RWPE2 (cell line): ENCODE results near the gene JADE2.

Experiments
- ATAC-seq: fragments of 200-7000 bp; cut with Tn5 transposase; 3 replicates; pipeline ENCODE4 v1.9.1; 2021; ENCODE audit warnings: low read depth
- DNase-seq: peaks from one replicate; pipeline ENCODE4 v3.0.0-alpha.2; 2020; ENCODE audit warnings: low spot score
- H3K27ac ChIP-seq: fragments of 450-650 bp; 2 replicates; pipeline ENCODE4 v1.5.1; 2017; ENCODE audit warnings: mild to moderate bottlenecking; ENCODE audit not compliant: poor library complexity, severe bottlenecking
- H3K27me3 ChIP-seq: fragments of 250-450 bp; sonication (Bioruptor Pico); 2 replicates; pipeline ENCODE4 v1.5.1; 2021; ENCODE audit warnings: mild to moderate bottlenecking, moderate library complexity; ENCODE audit not compliant: insufficient read depth, poor library complexity, severe bottlenecking
- H3K36me3 ChIP-seq: fragments of 250-450 bp; sonication (Bioruptor Pico); 2 replicates; pipeline ENCODE4 v1.5.1; 2020; ENCODE audit warnings: low read depth, mild to moderate bottlenecking, moderate library complexity
- H3K4me1 ChIP-seq: fragments of 250-450 bp; sonication (Bioruptor Pico); 2 replicates; pipeline ENCODE4 v1.5.1; 2021; ENCODE audit warnings: mild to moderate bottlenecking, moderate library complexity; ENCODE audit not compliant: insufficient read depth, poor library complexity, severe bottlenecking
- H3K4me3 ChIP-seq: fragments of 250-450 bp; sonication (Bioruptor Pico); 2 replicates; pipeline ENCODE4 v1.5.1; 2021; ENCODE audit warnings: mild to moderate bottlenecking, moderate library complexity; ENCODE audit not compliant: severe bottlenecking
- H3K9me3 ChIP-seq: fragments of 250-450 bp; sonication (Bioruptor Pico); 2 replicates; pipeline ENCODE4 v1.5.1; 2021; ENCODE audit warnings: mild to moderate bottlenecking, moderate library complexity; ENCODE audit not compliant: severe bottlenecking
- TF ChIP-seq, protein P1 (sequence below): fragments of 450-650 bp; IDR thresholded peaks from one replicate; pipeline ENCODE4 v1.5.1; 2017; ENCODE audit warnings: mild to moderate bottlenecking, moderate library complexity; ENCODE audit not compliant: poor library complexity, severe bottlenecking

The JADE2 gene

GRCh38 chr5:134625559-134625958 is 100.1 kb downstream of the JADE2 start:
- peaks cover 36% of the 10 kb centered on the region for H3K36me3 ChIP-seq

GRCh38 chr5:134626369-134627014 is 101.0 kb downstream of the JADE2 start:
- Histone ChIP-seq H3K27ac (peak overlapping the region; percentile 44), H3K4me3 (no peak overlapping the region), H3K27me3 (no peaks in the 10 kb centered on the region), H3K36me3 (peaks cover 33% of the 10 kb centered on the region), H3K4me1 (peaks cover 15% of the 10 kb centered on the region), H3K9me3 (no peaks in the 10 kb centered on the region)
- TF ChIP-seq, protein P1, sequence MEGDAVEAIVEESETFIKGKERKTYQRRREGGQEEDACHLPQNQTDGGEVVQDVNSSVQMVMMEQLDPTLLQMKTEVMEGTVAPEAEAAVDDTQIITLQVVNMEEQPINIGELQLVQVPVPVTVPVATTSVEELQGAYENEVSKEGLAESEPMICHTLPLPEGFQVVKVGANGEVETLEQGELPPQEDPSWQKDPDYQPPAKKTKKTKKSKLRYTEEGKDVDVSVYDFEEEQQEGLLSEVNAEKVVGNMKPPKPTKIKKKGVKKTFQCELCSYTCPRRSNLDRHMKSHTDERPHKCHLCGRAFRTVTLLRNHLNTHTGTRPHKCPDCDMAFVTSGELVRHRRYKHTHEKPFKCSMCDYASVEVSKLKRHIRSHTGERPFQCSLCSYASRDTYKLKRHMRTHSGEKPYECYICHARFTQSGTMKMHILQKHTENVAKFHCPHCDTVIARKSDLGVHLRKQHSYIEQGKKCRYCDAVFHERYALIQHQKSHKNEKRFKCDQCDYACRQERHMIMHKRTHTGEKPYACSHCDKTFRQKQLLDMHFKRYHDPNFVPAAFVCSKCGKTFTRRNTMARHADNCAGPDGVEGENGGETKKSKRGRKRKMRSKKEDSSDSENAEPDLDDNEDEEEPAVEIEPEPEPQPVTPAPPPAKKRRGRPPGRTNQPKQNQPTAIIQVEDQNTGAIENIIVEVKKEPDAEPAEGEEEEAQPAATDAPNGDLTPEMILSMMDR, result no peak
- no peak for DNase-seq
- ATAC-seq, result peak; percentile 91

More at GRCh38 chr5:134625559-134625958, 100.1 kb downstream of the JADE2 start:
- DNase-seq (no peak), ATAC-seq (no peak)
- no peaks in the 10 kb centered on the region for H3K27me3 ChIP-seq
- TF ChIP-seq, protein P1, result no peak
- no peak overlapping the region for H3K27ac ChIP-seq
- H3K4me3 ChIP-seq, result no peak overlapping the region
- no peaks in the 10 kb centered on the region for H3K9me3 ChIP-seq
- H3K4me1 ChIP-seq, result peaks cover 13% of the 10 kb centered on the region
